OCI-LY3 (cell line): Measurements from ENCODE around the gene STK39.

Experiments used
- H2AFZ ChIP-seq: fragments of 200-600, 300-600 bp; shearing (Covaris generic); 2 replicates; pipeline ENCODE4 v1.6.0; 2014; ENCODE audit warnings: antibody characterized with exemption, low read depth, low read length
- H3K27ac ChIP-seq: fragments of 200-600, 300-600 bp; sonication (generic); 2 replicates; pipeline ENCODE4 v1.5.1; 2014; ENCODE audit warnings: mild to moderate bottlenecking, low read length, moderate library complexity, mixed read lengths
- H3K27me3 ChIP-seq: fragments of 200-600, 300-600 bp; sonication (generic); 2 replicates; pipeline ENCODE4 v1.6.1; 2014; ENCODE audit warnings: low read depth, low read length, mixed read lengths
- H3K36me3 ChIP-seq: fragments of 200-600, 300-600 bp; sonication (generic); replicated peaks from 2 replicates; pipeline ENCODE3; 2014; ENCODE audit warnings: low read depth, low read length, mixed read lengths
- H3K4me1 ChIP-seq: fragments of 300-600, 200-600 bp; sonication (generic); 2 replicates; pipeline ENCODE4 v1.6.1; 2014; ENCODE audit warnings: low read length, mixed read lengths
- H3K4me2 ChIP-seq: fragments of 200-600, 300-600 bp; sonication (generic); 2 replicates; pipeline ENCODE4 v1.6.1; 2014; ENCODE audit warnings: low read length, mixed read lengths
- H3K4me3 ChIP-seq: fragments of 300-600, 200-600 bp; sonication (generic); 2 replicates; pipeline ENCODE4 v1.5.1; 2014; ENCODE audit warnings: antibody characterized with exemption, mild to moderate bottlenecking, low read length, moderate library complexity
- H3K79me2 ChIP-seq: fragments of 300-600, 200-600 bp; shearing (Covaris generic); 2 replicates; pipeline ENCODE4 v1.6.1; 2014; ENCODE audit warnings: mild to moderate bottlenecking, low read length, mixed read lengths
- H3K9ac ChIP-seq: fragments of 300-600, 200-600 bp; shearing (Covaris generic); 2 replicates; pipeline ENCODE4 v1.6.0; 2014; ENCODE audit warnings: mild to moderate bottlenecking, low read length, moderate library complexity
- H3K9me3 ChIP-seq: fragments of 200-600, 300-600 bp; shearing (Covaris generic); 2 replicates; pipeline ENCODE4 v1.6.1; 2014; ENCODE audit warnings: low read length, mixed read lengths; ENCODE audit not compliant: insufficient read depth
- H4K20me1 ChIP-seq: fragments of 200-600, 300-600 bp; sonication (generic); 2 replicates; pipeline ENCODE4 v1.6.1; 2016; ENCODE audit warnings: low read length, mixed read lengths; ENCODE audit not compliant: insufficient read depth
- EZH2phosphoT487 ChIP-seq: fragments of 200-600 bp; shearing (Covaris generic); IDR thresholded peaks from 2 replicates; pipeline ENCODE4 v1.6.1; 2018; ENCODE audit warnings: antibody characterized with exemption, mixed run types, low read depth
- TF ChIP-seq, protein P1 (sequence below): fragments of 200-600, 300-600 bp; sonication (generic); IDR thresholded peaks from 2 replicates; pipeline ENCODE4 v1.5.1; 2014; ENCODE audit warnings: antibody characterized with exemption, low read length, low read depth

STK39 gene

DNA sequence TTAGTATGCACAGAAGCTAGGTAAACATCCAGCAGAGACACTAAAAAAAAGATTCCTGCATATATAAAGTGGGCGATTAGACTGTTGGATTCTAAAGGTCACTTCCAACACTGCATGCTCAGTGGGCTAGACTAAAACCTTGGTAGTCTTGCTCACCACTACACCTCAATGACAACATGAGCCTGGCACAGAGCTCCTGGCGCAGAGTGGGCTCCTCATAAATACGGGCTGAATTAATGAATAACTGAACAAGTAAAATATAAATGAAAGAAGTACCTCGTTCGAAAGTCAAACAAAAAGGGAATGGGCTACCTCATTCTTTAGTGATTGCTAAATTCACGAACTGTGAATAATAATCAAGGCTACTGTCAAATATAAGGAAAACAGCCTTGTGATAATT lies 185.3 kb downstream of the STK39 start:
- Histone ChIP-seq H3K9me3 (0 out of 2 replicates have a peak, but pooled peaks cover 2% of the 10 kb centered on the region), H2AFZ (no peak overlapping the region), H3K79me2 (no peaks in the 10 kb centered on the region), H3K36me3 (peaks cover 3% of the 10 kb centered on the region), H3K4me3 (no peak overlapping the region), H4K20me1 (no peaks in the 10 kb centered on the region), H3K27me3 (no peaks in the 10 kb centered on the region), H3K4me1 (no peaks in the 10 kb centered on the region), H3K27ac (no peak overlapping the region), H3K9ac (no peak overlapping the region), H3K4me2 (no peak overlapping the region)
- no peak for TF ChIP-seq EZH2phosphoT487
- TF ChIP-seq, protein P1, sequence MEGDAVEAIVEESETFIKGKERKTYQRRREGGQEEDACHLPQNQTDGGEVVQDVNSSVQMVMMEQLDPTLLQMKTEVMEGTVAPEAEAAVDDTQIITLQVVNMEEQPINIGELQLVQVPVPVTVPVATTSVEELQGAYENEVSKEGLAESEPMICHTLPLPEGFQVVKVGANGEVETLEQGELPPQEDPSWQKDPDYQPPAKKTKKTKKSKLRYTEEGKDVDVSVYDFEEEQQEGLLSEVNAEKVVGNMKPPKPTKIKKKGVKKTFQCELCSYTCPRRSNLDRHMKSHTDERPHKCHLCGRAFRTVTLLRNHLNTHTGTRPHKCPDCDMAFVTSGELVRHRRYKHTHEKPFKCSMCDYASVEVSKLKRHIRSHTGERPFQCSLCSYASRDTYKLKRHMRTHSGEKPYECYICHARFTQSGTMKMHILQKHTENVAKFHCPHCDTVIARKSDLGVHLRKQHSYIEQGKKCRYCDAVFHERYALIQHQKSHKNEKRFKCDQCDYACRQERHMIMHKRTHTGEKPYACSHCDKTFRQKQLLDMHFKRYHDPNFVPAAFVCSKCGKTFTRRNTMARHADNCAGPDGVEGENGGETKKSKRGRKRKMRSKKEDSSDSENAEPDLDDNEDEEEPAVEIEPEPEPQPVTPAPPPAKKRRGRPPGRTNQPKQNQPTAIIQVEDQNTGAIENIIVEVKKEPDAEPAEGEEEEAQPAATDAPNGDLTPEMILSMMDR: no peak

DNA sequence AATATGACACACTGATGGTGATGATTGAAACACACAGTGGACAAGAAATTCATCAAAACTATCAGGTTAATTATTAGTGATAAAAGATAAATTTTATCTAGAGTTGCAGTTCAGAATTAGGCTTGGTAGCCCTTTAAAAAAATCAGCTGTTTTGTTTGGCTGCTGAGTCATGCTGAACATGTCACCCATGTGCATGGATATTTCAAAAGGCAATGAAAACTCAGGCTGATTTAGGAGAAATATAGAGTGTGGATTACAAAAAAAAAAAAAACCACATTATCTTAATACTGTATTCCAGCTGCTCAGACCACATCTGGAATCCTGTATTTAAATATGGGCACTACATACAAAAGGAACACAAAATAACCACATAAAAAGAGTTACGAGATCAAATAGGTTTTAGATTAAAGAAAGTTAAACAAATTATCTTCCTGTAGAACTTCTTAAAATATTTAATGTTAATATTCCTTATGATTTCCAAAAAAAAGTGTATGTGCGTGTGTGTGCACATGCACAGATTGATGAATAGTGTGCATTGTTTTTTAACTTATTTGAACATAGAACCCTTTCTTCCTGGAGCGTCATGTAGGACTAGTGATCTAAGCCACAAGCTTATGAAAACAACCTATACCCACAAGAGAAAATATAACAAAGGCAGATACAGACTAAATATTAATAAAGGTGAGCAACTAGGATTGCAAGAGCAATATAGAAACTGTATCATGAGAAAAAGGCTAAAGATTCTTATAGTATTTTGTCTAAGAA lies 186.2 kb downstream of the STK39 start:
- no peaks in the 10 kb centered on the region for H4K20me1 ChIP-seq
- no peak overlapping the region for H3K9ac ChIP-seq
- no peaks in the 10 kb centered on the region for H3K79me2 ChIP-seq
- H3K4me1 ChIP-seq: no peaks in the 10 kb centered on the region
- no peaks in the 10 kb centered on the region for H3K27me3 ChIP-seq
- H3K4me2 ChIP-seq: no peak overlapping the region
- peaks cover 3% of the 10 kb centered on the region for H3K36me3 ChIP-seq
- H3K27ac ChIP-seq: no peak overlapping the region
- no peak overlapping the region for H2AFZ ChIP-seq
- H3K9me3 ChIP-seq: 0 out of 2 replicates have a peak, but pooled peaks cover 2% of the 10 kb centered on the region
- H3K4me3 ChIP-seq: no peak overlapping the region
- TF ChIP-seq, protein P1: no peak

DNA sequence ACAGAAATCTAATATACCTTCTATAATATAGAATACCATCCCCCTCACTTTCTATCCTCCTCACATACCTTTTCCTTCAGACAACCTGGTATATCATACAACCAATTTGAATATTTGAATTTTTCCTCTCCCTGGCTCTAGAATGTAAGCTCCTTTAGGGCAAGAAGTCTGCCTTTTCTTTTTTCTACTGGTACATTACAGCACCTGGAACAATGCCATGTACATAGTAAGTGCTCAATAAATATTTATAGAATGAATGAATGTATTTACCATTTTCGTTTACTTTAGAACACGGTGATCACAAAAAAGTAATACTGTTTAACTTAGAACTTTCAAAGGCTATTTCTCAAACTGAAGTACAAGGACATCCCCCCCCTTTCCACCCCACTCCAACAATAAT lies 187.6 kb downstream of the STK39 start:
- Histone ChIP-seq H3K36me3 (peaks cover 3% of the 10 kb centered on the region), H3K4me1 (no peaks in the 10 kb centered on the region), H3K27me3 (no peaks in the 10 kb centered on the region), H4K20me1 (no peaks in the 10 kb centered on the region), H3K9ac (no peak overlapping the region), H3K4me3 (no peak overlapping the region), H3K4me2 (no peak overlapping the region), H3K9me3 (0 out of 2 replicates have a peak, but pooled peaks cover 2% of the 10 kb centered on the region), H2AFZ (no peak overlapping the region), H3K27ac (no peak overlapping the region), H3K79me2 (no peaks in the 10 kb centered on the region)
- TF ChIP-seq, protein P1: no peak
- TF ChIP-seq EZH2phosphoT487: no peak

DNA sequence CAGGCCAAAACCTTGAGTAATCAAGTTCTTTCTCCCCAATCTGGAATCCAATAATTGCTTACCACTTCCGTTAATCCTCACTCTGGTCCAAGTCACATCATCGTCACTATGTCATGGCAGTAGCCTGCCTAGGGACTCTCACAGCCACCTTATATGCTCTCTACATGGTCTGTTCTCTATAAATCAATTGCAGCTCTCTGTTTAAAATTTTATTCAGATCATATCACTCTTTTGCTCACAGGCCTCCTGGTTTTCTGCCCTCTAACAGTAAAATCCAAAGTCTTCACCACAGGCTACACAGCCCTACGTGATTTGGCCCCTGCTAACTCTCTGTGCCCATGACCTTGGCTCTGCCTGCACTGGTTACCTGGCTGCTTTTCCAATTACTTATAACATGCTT lies 188.7 kb downstream of the STK39 start:
- no peak overlapping the region for H3K4me2 ChIP-seq
- H3K4me1 ChIP-seq: no peaks in the 10 kb centered on the region
- H3K27me3 ChIP-seq: no peaks in the 10 kb centered on the region
- TF ChIP-seq EZH2phosphoT487: no peak
- TF ChIP-seq, protein P1: no peak
- H3K4me3 ChIP-seq: no peak overlapping the region
- no peaks in the 10 kb centered on the region for H3K79me2 ChIP-seq
- no peak overlapping the region for H2AFZ ChIP-seq
- 0 out of 2 replicates have a peak, but pooled peaks cover 2% of the 10 kb centered on the region for H3K9me3 ChIP-seq
- peaks cover 3% of the 10 kb centered on the region for H3K36me3 ChIP-seq
- H3K27ac ChIP-seq: no peak overlapping the region
- H4K20me1 ChIP-seq: no peaks in the 10 kb centered on the region
- H3K9ac ChIP-seq: no peak overlapping the region
